ENCODE measurements around the gene MTCL1.

GRCh38 chr18:8668381-8668780 lies 37.0 kb upstream of the MTCL1 start:
- TF ChIP-seq POLR2AphosphoS5 (IDR thresholded peaks at IDR 0.05) (no peak), CTCF (IDR thresholded peaks at IDR 0.05) (no peak), POLR2A (IDR thresholded peaks at IDR 0.05) (no peak), EP300 (IDR thresholded peaks at IDR 0.05; ENCODE audit: low read depth) (no peak)
